Trophoblast cell (in vitro differentiated cells and primary cell): ENCODE measurements around the gene IQSEC1.

Experiments
- DNase-seq, 2 donors: peaks; one replicate each; pipeline ENCODE4 v3.0.0-alpha.2; 2016
- H2AFZ ChIP-seq: 2 replicates; pipeline ENCODE4 v1.6.1; 2013; ENCODE audit warnings: low read length, moderate library complexity, mild to moderate bottlenecking; ENCODE audit not compliant: insufficient read depth, poor library complexity
- H2AK5ac ChIP-seq: 2 replicates; pipeline ENCODE4 v1.6.1; 2013; ENCODE audit warnings: mild to moderate bottlenecking, low read length
- H2BK120ac ChIP-seq: 2 replicates; pipeline ENCODE4 v1.6.1; 2013; ENCODE audit warnings: low read length, mild to moderate bottlenecking, moderate library complexity; ENCODE audit not compliant: insufficient read depth, poor library complexity
- H2BK12ac ChIP-seq: 2 replicates; pipeline ENCODE4 v1.6.1; 2013; ENCODE audit warnings: mild to moderate bottlenecking, low read length, moderate library complexity
- H2BK5ac ChIP-seq: 2 replicates; pipeline ENCODE4 v1.6.1; 2013; ENCODE audit warnings: low read length, low read depth, moderate library complexity, mild to moderate bottlenecking; ENCODE audit not compliant: poor library complexity
- H3K14ac ChIP-seq: 2 replicates; pipeline ENCODE4 v1.6.1; 2013; ENCODE audit warnings: mild to moderate bottlenecking, low read length
- H3K18ac ChIP-seq: 2 replicates; pipeline ENCODE4 v1.6.1; 2013; ENCODE audit warnings: mild to moderate bottlenecking, low read length
- H3K23ac ChIP-seq: 2 replicates; pipeline ENCODE4 v1.6.1; 2013; ENCODE audit warnings: low read length
- H3K27ac ChIP-seq: 2 replicates; pipeline ENCODE4 v1.5.1; 2013; ENCODE audit warnings: low read depth, mild to moderate bottlenecking, inconsistent platforms, low read length, moderate library complexity
- H3K27me3 ChIP-seq: 2 replicates; pipeline ENCODE4 v1.6.1; 2013; ENCODE audit warnings: inconsistent platforms, mild to moderate bottlenecking, low read length, moderate library complexity; ENCODE audit not compliant: insufficient read depth
- H3K36me3 ChIP-seq, 2 experiments: 1 replicate in 1 of 2; 2 replicates in 1 of 2; pipeline ENCODE4 v1.6.1; 2013; ENCODE audit warnings: low read length in 2 of 2, mild to moderate bottlenecking in 2 of 2, moderate library complexity in 1 of 2; ENCODE audit not compliant: insufficient read depth in 2 of 2, control insufficient read depth in 1 of 2
- H3K4ac ChIP-seq: 2 replicates; pipeline ENCODE4 v1.6.1; 2013; ENCODE audit warnings: low read depth, mild to moderate bottlenecking, low read length, moderate library complexity
- H3K4me1 ChIP-seq, 2 experiments: 1 replicate in 1 of 2; 2 replicates in 1 of 2; pipeline ENCODE4 v1.6.1; 2013; ENCODE audit warnings: low read length in 2 of 2, mild to moderate bottlenecking in 2 of 2, moderate library complexity in 1 of 2; ENCODE audit not compliant: insufficient read depth in 2 of 2, control insufficient read depth in 1 of 2
- H3K4me2 ChIP-seq: 2 replicates; pipeline ENCODE4 v1.6.1; 2013; ENCODE audit warnings: inconsistent platforms, mild to moderate bottlenecking, low read length, moderate library complexity
- H3K4me3 ChIP-seq: 2 replicates; pipeline ENCODE4 v1.5.1; 2013; ENCODE audit warnings: mild to moderate bottlenecking, low read depth, low read length, inconsistent platforms
- H3K79me1 ChIP-seq: one replicate; pipeline ENCODE4 v1.6.1; 2013; ENCODE audit warnings: low read length
- H3K79me2 ChIP-seq: 2 replicates; pipeline ENCODE4 v1.6.1; 2013; ENCODE audit warnings: low read length, mild to moderate bottlenecking; ENCODE audit not compliant: control insufficient read depth, insufficient read depth, poor library complexity
- H3K9ac ChIP-seq: 2 replicates; pipeline ENCODE4 v1.6.1; 2013; ENCODE audit warnings: mild to moderate bottlenecking, low read length
- H3K9me3 ChIP-seq: 2 replicates; pipeline ENCODE4 v1.6.1; 2013; ENCODE audit warnings: low read depth, mild to moderate bottlenecking, control low read depth, inconsistent platforms, low read length; ENCODE audit not compliant: insufficient read depth
- H4K12ac ChIP-seq: 2 replicates; pipeline ENCODE4 v1.6.1; 2013; ENCODE audit warnings: low read depth, mild to moderate bottlenecking, low read length, moderate library complexity
- H4K8ac ChIP-seq: 2 replicates; pipeline ENCODE4 v1.6.1; 2013; ENCODE audit warnings: low read depth, mild to moderate bottlenecking, low read length, moderate library complexity
- H4K91ac ChIP-seq: one replicate; pipeline ENCODE4 v1.6.1; 2013; ENCODE audit warnings: low read depth, mild to moderate bottlenecking, low read length, moderate library complexity
- WGBS: extraction: QIAGEN DNeasy Blood & Tissue Kit; methylation state at CpG from one replicate; pipeline ENCODE4 v1.1.7; 2013; ENCODE audit warnings: missing lambda C conversion rate; ENCODE audit not compliant: insufficient read length, insufficient coverage; ENCODE audit errors: extremely low coverage; 5-methylcytosine and 5-hydroxymethylcytosine counted together

IQSEC1 gene

DNA sequence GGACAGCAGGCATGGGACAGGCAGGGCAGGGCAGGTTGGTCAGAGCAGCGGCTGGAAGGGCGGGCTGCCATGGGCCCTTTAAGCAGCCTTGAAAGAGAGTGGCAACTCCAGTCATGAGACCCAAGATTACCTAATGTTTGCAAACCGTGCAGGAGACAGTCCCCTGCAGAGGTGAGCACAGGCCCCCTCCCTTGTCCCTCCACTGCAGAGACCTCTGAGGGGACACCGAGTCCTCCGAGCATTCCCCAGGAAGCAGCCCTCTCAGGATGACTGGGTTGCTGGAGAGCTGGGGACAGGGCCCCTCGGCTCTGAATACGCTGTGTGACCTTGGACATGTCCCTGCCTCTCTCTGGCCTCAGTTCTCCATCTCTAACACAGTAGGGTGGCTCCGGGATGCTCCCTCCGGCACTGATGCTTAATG lies 81.4 kb downstream of the IQSEC1 start:
- Histone ChIP-seq H3K4ac (peak overlapping the region; percentile 42), H2AK5ac (peak overlapping the region; percentile 71), H3K18ac (peak overlapping the region; percentile 63), H3K14ac (peak overlapping the region; percentile 45), H3K27me3 (no peaks in the 10 kb centered on the region), H3K79me1 (peaks cover 31% of the 10 kb centered on the region), H3K9me3 (no peaks in the 10 kb centered on the region), H2BK12ac (peak overlapping the region; percentile 52), H3K23ac (no peak overlapping the region), H4K91ac (peak overlapping the region; percentile 60), H2BK120ac (peak overlapping the region; percentile 8), H3K4me3 (no peak overlapping the region), H2BK5ac (peak overlapping the region; percentile 7), H3K9ac (no peak overlapping the region), H3K4me2 (no peak overlapping the region), H4K12ac (no peak overlapping the region), H3K79me2 (peaks cover 11% of the 10 kb centered on the region), H4K8ac (peak overlapping the region; percentile 8), H3K4me1 (peaks cover 33 to 46% of the 10 kb centered on the region in 2 experiments), H3K36me3 (no peaks in the 10 kb centered on the region), H3K27ac (no peak overlapping the region), H2AFZ (no peak overlapping the region)
- DNase-seq: no peak
- no CpG with 5 or more reads among the region's 9 CpGs for WGBS

- peak overlapping the region; percentile 45 for H3K14ac ChIP-seq
- H3K4me3 ChIP-seq: no peak overlapping the region
- no peaks in the 10 kb centered on the region for H3K9me3 ChIP-seq
- no peak overlapping the region for H3K4me2 ChIP-seq
- peak overlapping the region; percentile 79 for H3K27ac ChIP-seq
- no CpG with 5 or more reads among the region's 2 CpGs for WGBS
- no peak overlapping the region for H4K8ac ChIP-seq
- no peak for DNase-seq
- peak overlapping the region; percentile 60 for H4K91ac ChIP-seq
- H2BK120ac ChIP-seq: peak overlapping the region; percentile 8
- H3K4me1 ChIP-seq: peaks cover 37 to 50% of the 10 kb centered on the region in 2 experiments
- peak overlapping the region; percentile 63 for H3K18ac ChIP-seq
- no peaks in the 10 kb centered on the region for H3K36me3 ChIP-seq
- peak overlapping the region; percentile 52 for H2BK12ac ChIP-seq
- peaks cover 15% of the 10 kb centered on the region for H3K79me2 ChIP-seq
- H3K23ac ChIP-seq: no peak overlapping the region
- H2AFZ ChIP-seq: no peak overlapping the region
- H3K4ac ChIP-seq: peak overlapping the region; percentile 42
- no peak overlapping the region for H4K12ac ChIP-seq
- H2AK5ac ChIP-seq: peak overlapping the region; percentile 71
- no peaks in the 10 kb centered on the region for H3K27me3 ChIP-seq
- no peak overlapping the region for H2BK5ac ChIP-seq
- no peak overlapping the region for H3K9ac ChIP-seq
- H3K79me1 ChIP-seq: peaks cover 35% of the 10 kb centered on the region
Observed at GRCh38 chr3:12991481-12991837, 81.8 kb downstream of the IQSEC1 start.

DNA sequence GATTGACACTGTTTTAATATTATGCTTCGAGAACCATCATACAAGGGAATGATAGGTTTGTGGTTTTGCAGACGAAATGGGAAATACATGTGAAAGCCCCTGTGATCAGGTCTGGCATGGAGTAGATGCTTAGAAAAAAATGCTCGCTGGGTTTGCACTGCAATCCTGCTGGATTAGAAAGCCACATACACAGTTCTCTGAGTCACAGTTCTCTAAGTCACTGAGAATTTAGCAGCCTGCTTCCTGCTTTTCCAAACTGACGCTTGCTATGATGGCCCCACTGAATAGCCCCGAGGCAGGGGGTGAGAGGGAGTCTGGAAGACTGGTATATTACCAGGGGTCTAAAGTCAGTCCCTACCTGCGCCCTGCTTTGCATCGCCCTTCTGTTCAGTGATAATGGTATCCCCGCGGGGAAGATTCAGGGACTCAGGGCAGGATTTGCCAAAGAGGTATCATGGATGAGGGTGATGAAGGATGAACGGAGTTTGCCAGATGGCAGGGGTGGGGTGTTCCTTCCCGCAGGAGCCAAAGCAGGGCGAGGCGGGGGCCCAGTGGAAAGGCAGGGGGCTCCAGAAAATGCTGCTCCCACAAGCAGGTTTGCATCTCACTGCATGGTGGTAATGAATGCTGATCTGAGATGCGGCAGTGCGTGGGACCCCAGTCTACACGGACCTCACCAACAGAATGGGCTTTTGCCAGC lies 82.3 kb downstream of the IQSEC1 start:
- H3K79me2 ChIP-seq: peaks cover 15% of the 10 kb centered on the region
- H3K79me1 ChIP-seq: peaks cover 37% of the 10 kb centered on the region
- DNase-seq: peak; percentile 87 to 92
- H2BK120ac ChIP-seq: peak overlapping the region; percentile 29
- WGBS: no CpG with 5 or more reads among the region's 16 CpGs
- no peaks in the 10 kb centered on the region for H3K9me3 ChIP-seq
- peak overlapping the region; percentile 52 for H2BK12ac ChIP-seq
- peak overlapping the region; percentile 71 for H2AK5ac ChIP-seq
- H3K4ac ChIP-seq: no peak overlapping the region
- H3K18ac ChIP-seq: peak overlapping the region; percentile 2
- H4K8ac ChIP-seq: peak overlapping the region; percentile 11
- H3K14ac ChIP-seq: peak overlapping the region; percentile 45
- no peak overlapping the region for H3K9ac ChIP-seq
- no peak overlapping the region for H2AFZ ChIP-seq
- no peaks in the 10 kb centered on the region for H3K27me3 ChIP-seq
- no peak overlapping the region for H3K4me3 ChIP-seq
- no peak overlapping the region for H3K23ac ChIP-seq
- peaks cover 38 to 53% of the 10 kb centered on the region in 2 experiments for H3K4me1 ChIP-seq
- H3K36me3 ChIP-seq: no peaks in the 10 kb centered on the region
- no peak overlapping the region for H3K4me2 ChIP-seq
- no peak overlapping the region for H4K12ac ChIP-seq
- peak overlapping the region; percentile 28 for H2BK5ac ChIP-seq
- H3K27ac ChIP-seq: peak overlapping the region; percentile 79
- H4K91ac ChIP-seq: peak overlapping the region; percentile 60

- Histone ChIP-seq H2BK120ac (peak overlapping the region; percentile 29), H3K4me2 (peak overlapping the region; percentile 7), H4K91ac (peak overlapping the region; percentile 64), H3K27me3 (no peaks in the 10 kb centered on the region), H3K4me3 (no peak overlapping the region), H2AFZ (no peak overlapping the region), H3K4me1 (peaks cover 38 to 53% of the 10 kb centered on the region in 2 experiments), H4K12ac (no peak overlapping the region), H2BK5ac (peak overlapping the region; percentile 28), H2BK12ac (peak overlapping the region; percentile 27), H3K36me3 (no peaks in the 10 kb centered on the region), H3K79me2 (peaks cover 15% of the 10 kb centered on the region), H4K8ac (peak overlapping the region; percentile 11), H3K18ac (peak overlapping the region; percentile 13), H3K9ac (no peak overlapping the region), H2AK5ac (no peak overlapping the region), H3K9me3 (no peaks in the 10 kb centered on the region), H3K14ac (peak overlapping the region; percentile 16), H3K79me1 (peaks cover 37% of the 10 kb centered on the region), H3K23ac (no peak overlapping the region), H3K27ac (peak overlapping the region; percentile 79), H3K4ac (no peak overlapping the region)
- peak; percentile 99 to 100 for DNase-seq
- no CpG with 5 or more reads among the region's 5 CpGs for WGBS
Observed at GRCh38 chr3:12990306-12990705, 82.9 kb downstream of the IQSEC1 start.
